Measurements from ENCODE around the gene B3GNT3.

B3GNT3 gene

DNA sequence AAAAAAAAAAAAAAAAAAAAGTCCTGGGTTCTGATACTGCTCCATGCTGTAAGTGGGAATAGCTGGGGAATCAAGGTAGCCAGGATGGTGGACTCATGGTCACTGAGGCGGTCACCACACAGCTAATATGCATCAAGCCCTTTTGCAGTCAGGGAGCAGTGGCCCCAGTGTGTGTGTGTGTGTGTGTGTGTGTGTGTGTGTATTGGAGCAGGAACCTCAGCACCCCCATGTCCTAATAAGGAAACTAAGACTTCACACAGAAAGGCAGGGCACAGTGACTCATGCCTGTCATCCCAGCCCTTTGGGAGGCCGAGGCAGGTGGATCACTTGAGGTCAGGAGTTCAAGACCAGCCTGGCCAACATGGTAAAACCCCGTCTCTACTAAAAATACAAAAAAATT, 12.0 kb downstream of the B3GNT3 start:
- TF ChIP-seq CTCF (IDR thresholded peaks at IDR 0.05): no peak
- no peak for TF ChIP-seq ZFX (IDR thresholded peaks at IDR 0.05; ENCODE audit: borderline replicate concordance)
- H3K27ac ChIP-seq: no peak overlapping the region

DNA sequence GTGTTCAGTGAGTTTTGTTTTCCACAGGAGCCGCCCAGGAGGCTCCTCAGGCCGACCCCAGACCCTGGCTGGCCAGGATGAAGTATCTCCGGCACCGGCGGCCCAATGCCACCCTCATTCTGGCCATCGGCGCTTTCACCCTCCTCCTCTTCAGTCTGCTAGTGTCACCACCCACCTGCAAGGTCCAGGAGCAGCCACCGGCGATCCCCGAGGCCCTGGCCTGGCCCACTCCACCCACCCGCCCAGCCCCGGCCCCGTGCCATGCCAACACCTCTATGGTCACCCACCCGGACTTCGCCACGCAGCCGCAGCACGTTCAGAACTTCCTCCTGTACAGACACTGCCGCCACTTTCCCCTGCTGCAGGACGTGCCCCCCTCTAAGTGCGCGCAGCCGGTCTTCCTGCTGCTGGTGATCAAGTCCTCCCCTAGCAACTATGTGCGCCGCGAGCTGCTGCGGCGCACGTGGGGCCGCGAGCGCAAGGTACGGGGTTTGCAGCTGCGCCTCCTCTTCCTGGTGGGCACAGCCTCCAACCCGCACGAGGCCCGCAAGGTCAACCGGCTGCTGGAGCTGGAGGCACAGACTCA, 12.9 kb downstream of the B3GNT3 start:
- TF ChIP-seq CTCF (IDR thresholded peaks at IDR 0.05): no peak
- no peak overlapping the region for H3K27ac ChIP-seq

DNA sequence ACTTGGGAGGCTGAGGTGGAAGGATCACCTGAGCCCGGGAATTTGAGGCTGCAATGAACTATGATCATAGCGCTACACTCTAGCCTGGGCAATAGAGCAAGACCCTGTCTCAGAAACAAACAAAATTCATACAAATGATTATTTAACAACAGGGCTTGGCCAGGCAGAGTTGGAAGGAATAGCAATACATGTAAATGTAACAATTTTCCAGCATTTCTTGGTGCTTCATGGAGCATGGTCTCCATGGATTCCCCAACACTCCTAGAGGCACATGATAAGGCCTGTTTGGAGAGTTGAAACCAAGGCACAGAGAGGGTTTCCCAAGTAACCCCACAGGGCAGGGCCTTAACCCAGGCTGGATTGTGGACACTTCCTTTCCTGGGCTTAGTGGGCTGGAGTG, 16.2 kb downstream of the B3GNT3 start:
- H3K27ac ChIP-seq: no peak overlapping the region
- TF ChIP-seq ZFX (IDR thresholded peaks at IDR 0.05; ENCODE audit: borderline replicate concordance): no peak

GRCh38 chr19:17811681-17812080, 16.7 kb downstream of the B3GNT3 start:
- TF ChIP-seq ZFX (IDR thresholded peaks at IDR 0.05; ENCODE audit: borderline replicate concordance): no peak
- no peak for TF ChIP-seq CTCF (IDR thresholded peaks at IDR 0.05)
- no peak overlapping the region for H3K27ac ChIP-seq

DNA sequence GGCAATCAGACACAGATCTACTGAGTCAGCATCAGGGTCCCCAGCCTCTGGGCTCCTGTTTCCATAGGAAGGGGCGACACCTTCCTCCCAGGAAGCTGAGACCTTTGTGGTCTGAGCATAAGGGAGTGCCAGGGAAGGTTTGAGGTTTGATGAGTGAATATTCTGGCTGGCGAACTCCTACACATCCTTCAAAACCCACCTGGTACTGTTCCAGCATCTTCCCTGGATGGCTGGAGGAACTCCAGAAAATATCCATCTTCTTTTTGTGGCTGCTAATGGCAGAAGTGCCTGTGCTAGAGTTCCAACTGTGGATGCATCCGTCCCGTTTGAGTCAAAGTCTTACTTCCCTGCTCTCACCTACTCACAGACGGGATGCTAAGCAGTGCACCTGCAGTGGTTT, 17.2 kb downstream of the B3GNT3 start:
- no peak for TF ChIP-seq CTCF (IDR thresholded peaks at IDR 0.05)
- TF ChIP-seq ZFX (IDR thresholded peaks at IDR 0.05; ENCODE audit: borderline replicate concordance): no peak
- no peak overlapping the region for H3K27ac ChIP-seq

DNA sequence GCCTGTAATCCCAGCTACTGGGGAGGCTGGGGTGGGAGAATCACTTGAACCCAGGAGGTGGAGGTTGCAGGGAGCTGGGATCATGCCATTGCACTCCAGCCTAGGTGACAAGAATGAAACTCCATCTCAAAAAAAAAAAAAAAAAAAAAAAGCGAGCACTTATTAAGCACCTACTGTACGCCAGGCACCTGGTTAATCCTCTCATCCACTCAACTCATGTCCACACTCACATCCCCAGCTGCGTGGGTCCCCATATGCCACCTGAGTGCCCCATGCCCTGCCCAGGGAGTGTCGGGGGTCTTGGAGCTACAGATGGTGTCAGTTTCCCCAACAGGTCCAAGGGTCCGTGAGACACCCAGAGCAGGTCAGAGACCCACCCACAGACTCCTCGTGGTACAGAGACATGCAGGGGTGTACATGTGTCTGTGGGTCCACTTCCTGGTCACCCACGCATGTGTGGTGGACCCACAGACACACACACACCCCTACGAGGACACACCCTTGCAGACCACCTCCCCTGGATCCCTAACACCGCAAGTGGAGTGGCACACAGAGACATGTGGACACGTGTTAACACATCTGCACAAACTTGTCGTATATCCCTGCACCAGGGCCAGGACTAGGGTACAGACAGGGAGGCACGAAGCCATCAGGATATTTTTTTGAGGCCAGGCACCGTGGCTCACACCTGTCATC, 22.9 kb downstream of the B3GNT3 start:
- H3K27ac ChIP-seq: no peak overlapping the region
- no peak for TF ChIP-seq CTCF (IDR thresholded peaks at IDR 0.05)
- TF ChIP-seq ZFX (IDR thresholded peaks at IDR 0.05; ENCODE audit: borderline replicate concordance): no peak

DNA sequence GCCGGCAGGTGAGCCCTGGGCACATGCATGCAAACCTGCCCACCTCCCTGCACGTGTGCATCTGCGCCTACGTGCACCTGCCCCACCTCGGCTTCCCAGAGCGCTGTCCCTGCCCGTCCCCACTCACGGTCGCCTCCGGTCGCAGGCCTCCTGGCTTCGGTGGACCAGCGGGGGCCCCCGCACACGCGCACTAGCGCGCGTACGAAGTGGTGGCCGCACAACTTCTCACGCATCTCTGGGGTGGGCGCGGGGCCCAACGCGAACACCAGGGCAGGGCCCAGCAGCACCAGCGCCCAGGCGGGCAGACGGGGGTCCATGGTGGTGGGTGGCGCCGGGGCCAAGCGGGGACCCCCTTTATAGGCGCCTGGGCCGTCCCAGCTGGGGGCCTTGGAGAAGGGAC, 26.3 kb downstream of the B3GNT3 start, which contains the start of gene INSL3:
Gene INSL3 (minus strand): TSS at position 330 of the 400 bp plus-strand sequence. CDS start 13 bp downstream, at position 317.
- TF ChIP-seq ZFX (IDR thresholded peaks at IDR 0.05; ENCODE audit: borderline replicate concordance) (no peak), CTCF (IDR thresholded peaks at IDR 0.05) (no peak)
- H3K27ac ChIP-seq: no peak within 1 kb of the TSS
